Adrenal gland (tissue), 12 donors: ENCODE results near the gene SYNGR1. TPM values are rescaled to one million over a fixed set of nuclear protein-coding genes. Genes with fewer than 3 reads are reported as not detected.

Experiments
- DNase-seq, 7 donors: peaks; one replicate each; pipeline ENCODE4 v3.0.0-alpha.2; 2019 to 2020
- H3K27ac ChIP-seq, 5 donors: fragments of 200-600 bp; sonication (generic) in 4 of 5; 1 replicate in 3 of 5; 2 replicates in 2 of 5; pipeline versions ENCODE4 v1.5.1 to v1.8.0; 2016 to 2020; ENCODE audit warnings: mild to moderate bottlenecking in 1 of 5
- H3K27me3 ChIP-seq: fragments of 200-600 bp; 2 replicates; pipeline ENCODE4 v1.8.0; 2021
- H3K36me3 ChIP-seq, 2 donors: fragments of 200-600 bp; replicated peaks in 1 of 2; 1 replicate in 1 of 2; 2 replicates in 1 of 2; pipeline versions ENCODE4 v1.5.1 to v1.8.0; 2018 to 2022
- H3K4me1 ChIP-seq, 2 donors: fragments of 200-600 bp; replicated peaks in 1 of 2; 1 replicate in 1 of 2; 2 replicates in 1 of 2; pipeline versions ENCODE4 v1.5.1 to v1.8.0; 2018 to 2021
- H3K4me3 ChIP-seq, 4 donors: fragments of 200-600 bp; sonication (generic) in 3 of 4; one replicate each; pipeline ENCODE4 v1.5.1; 2016 to 2018
- H3K9me3 ChIP-seq, 3 donors: fragments of 200-600 bp; sonication (generic) in 1 of 3; replicated peaks in 1 of 3; 1 replicate in 2 of 3; 2 replicates in 1 of 3; pipeline versions ENCODE4 v1.5.1 to v1.8.0; 2016 to 2021
- POLR2A ChIP-seq, 2 donors: fragments of 450-650 bp; IDR thresholded peaks; one replicate each; pipeline ENCODE4 v1.6.1; 2017; ENCODE audit warnings: antibody characterized with exemption in 2 of 2, mild to moderate bottlenecking in 2 of 2, moderate library complexity in 1 of 2
- WGBS, 4 donors: extraction: QIAGEN DNeasy Blood & Tissue Kit in 2 of 4; methylation state at CpG; one replicate each; pipeline versions ENCODE4 v1.1.5 to v1.1.7; 2013 to 2017; 5-methylcytosine and 5-hydroxymethylcytosine counted together
- intact Hi-C, 2 donors: fragments of 100-400 bp; cut with DNase I; formaldehyde crosslinking; loops; one replicate each; pipeline versions ENCODE4 v1.14.1 to v1.15.0; 2022 to 2023
- polyA plus RNA-seq, 3 donors: library from polyadenylated mRNA; stranded (reverse); fragments of 200-250 nt in 2 of 3; fragments of 350-450 nt in 1 of 3; fragmentation: Illumina TruSeq in 1 of 3; extraction: RNeasy Lipid Tissue Mini Kit (QIAGEN cat#74804) in 1 of 3; gene quantifications; one replicate each; pipeline ENCODE4 v1.2.3, GENCODE V29; 2013 to 2014
- total RNA-seq, 9 donors: library from RNA; depleted of rRNA in 4 of 9; stranded (reverse); fragments of >200 nt in 4 of 9; fragments of 120-200 nt in 1 of 9; fragmentation: NEBNext Ultra II Directional in 1 of 9; extraction: Animal tissue kit (Norgen Biotek cat#: 25700) in 1 of 9; gene quantifications; one replicate each; pipeline versions ENCODE4 v1.1.0 to v1.2.4, GENCODE V29; 2013 to 2023
- TF ChIP-seq, protein P1 (sequence below), 6 experiments: fragments of 450-650 bp in 4 of 6; fragments of 200-600 bp in 2 of 6; sonication (generic) in 1 of 6; IDR thresholded peaks; 1 replicate in 5 of 6; 2 replicates in 1 of 6; pipeline versions ENCODE4 v1.5.1 to v1.8.0; 2016 to 2021; ENCODE audit warnings: antibody characterized with exemption in 6 of 6, mild to moderate bottlenecking in 2 of 6, moderate library complexity in 1 of 6
- donor health status: healthy with polysubstance abuse.
- donor health status: Bipolar disorder and iron deficiency.
- donor health status: DM: yes; HTN: yes; CAD: no.
- donor health status: DM: no; HTN: no; CAD: no.
- donor health status: DM: no; HTN: no; CAD: no.
- donor health status: DM: yes; HTN: yes; CAD: no.

The SYNGR1 gene
- total and polyA plus RNA-seq, 12 donors: 8.5 to 80.0 (median 28.2) TPM

DNA sequence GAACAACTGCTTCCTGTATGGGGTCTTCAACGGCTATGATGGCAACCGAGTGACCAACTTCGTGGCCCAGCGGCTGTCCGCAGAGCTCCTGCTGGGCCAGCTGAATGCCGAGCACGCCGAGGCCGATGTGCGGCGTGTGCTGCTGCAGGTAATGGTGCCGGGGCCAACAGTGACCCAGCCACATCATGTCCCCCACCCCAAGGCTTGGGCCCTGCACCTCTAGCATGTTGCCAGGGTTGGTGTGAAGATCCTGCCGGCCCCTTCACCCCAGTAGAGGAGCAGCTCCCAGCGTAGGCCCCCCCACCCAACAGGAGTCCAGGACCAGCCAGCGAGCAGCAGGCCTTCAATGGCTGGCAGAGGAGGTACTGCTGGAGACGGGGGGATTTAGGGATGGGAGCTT is 65.7 kb downstream of the SYNGR1 start:
- Histone ChIP-seq H3K36me3 (peaks cover 0 to 54% of the 10 kb centered on the region in 2 donors), H3K27ac (no peak overlapping the region), H3K9me3 (no peaks in the 10 kb centered on the region), H3K27me3 (no peaks in the 10 kb centered on the region), H3K4me3 (no peak overlapping the region), H3K4me1 (peaks cover 0 to 14% of the 10 kb centered on the region in 2 donors)
- DNase-seq: no peak
- WGBS, 4 donors: 95 to 100% (median 96%) methylated on average over 5 to 16 of the region's 16 CpGs
- no peak for TF ChIP-seq POLR2A (IDR thresholded peaks at IDR 0.05)
- TF ChIP-seq, protein P1, sequence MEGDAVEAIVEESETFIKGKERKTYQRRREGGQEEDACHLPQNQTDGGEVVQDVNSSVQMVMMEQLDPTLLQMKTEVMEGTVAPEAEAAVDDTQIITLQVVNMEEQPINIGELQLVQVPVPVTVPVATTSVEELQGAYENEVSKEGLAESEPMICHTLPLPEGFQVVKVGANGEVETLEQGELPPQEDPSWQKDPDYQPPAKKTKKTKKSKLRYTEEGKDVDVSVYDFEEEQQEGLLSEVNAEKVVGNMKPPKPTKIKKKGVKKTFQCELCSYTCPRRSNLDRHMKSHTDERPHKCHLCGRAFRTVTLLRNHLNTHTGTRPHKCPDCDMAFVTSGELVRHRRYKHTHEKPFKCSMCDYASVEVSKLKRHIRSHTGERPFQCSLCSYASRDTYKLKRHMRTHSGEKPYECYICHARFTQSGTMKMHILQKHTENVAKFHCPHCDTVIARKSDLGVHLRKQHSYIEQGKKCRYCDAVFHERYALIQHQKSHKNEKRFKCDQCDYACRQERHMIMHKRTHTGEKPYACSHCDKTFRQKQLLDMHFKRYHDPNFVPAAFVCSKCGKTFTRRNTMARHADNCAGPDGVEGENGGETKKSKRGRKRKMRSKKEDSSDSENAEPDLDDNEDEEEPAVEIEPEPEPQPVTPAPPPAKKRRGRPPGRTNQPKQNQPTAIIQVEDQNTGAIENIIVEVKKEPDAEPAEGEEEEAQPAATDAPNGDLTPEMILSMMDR (IDR thresholded peaks at IDR 0.05): no peak
- intact Hi-C loops: no loop called here

DNA sequence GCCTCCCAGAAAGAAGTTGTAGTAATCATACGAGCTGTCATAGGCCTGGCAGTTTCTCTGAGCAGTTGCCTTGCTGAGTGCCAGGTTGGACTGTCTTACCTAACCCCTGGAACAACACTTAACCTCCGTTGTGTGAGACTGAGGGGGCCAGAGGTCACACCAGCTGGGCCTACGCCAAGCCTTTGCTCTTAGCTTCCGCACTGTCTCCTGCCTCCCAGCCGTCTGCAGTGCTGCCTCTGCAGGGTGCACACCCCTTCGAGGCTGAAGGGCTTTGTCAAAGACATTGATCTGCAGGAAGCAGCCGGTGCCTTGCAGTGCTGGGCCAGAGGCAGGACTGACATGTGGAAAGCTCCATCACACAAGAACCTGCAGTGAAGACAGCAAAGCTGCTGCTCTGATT is 66.5 kb downstream of the SYNGR1 start:
- DNase-seq: no peak

DNA sequence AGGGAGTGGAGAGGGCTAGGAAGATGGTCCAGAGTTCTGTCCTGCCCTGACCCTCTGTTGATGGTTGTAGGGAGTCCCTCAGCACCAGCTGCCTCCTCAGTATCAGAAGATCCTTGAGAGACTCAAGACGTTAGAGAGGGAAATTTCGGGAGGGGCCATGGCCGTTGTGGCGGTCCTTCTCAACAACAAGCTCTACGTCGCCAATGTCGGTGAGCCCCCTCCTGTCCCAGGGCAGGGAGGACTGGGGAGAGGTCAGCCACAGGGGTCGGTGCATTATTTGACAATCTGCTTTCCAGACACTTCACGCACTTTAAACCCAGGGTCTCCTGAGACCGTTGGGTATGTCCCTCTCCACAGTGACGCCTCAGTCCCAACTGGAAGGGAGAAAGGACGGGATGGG is 67.8 kb downstream of the SYNGR1 start:
- intact Hi-C loops: no loop called here
- WGBS, 4 donors: 90 to 94% (median 93%) methylated on average over 9 to 12 of the region's 12 CpGs
- TF ChIP-seq, protein P1 (IDR thresholded peaks at IDR 0.05): no peak
- no peak for TF ChIP-seq POLR2A (IDR thresholded peaks at IDR 0.05)

More for the DNA sequence above, 66.5 kb downstream of the SYNGR1 start:
- no peak overlapping the region for H3K4me3 ChIP-seq
- intact Hi-C loops: no loop called here
- TF ChIP-seq, protein P1 (IDR thresholded peaks at IDR 0.05): no peak
- no peak for TF ChIP-seq POLR2A (IDR thresholded peaks at IDR 0.05)
- H3K27ac ChIP-seq: no peak overlapping the region
- 60 to 83% (median 72%) methylated on average over 1 to 7 of the region's 7 CpGs for WGBS, 4 donors
- peaks cover 0 to 58% of the 10 kb centered on the region in 2 donors for H3K36me3 ChIP-seq
- H3K27me3 ChIP-seq: no peaks in the 10 kb centered on the region
- H3K4me1 ChIP-seq: peaks cover 0 to 12% of the 10 kb centered on the region in 2 donors
- H3K9me3 ChIP-seq: no peaks in the 10 kb centered on the region

DNA sequence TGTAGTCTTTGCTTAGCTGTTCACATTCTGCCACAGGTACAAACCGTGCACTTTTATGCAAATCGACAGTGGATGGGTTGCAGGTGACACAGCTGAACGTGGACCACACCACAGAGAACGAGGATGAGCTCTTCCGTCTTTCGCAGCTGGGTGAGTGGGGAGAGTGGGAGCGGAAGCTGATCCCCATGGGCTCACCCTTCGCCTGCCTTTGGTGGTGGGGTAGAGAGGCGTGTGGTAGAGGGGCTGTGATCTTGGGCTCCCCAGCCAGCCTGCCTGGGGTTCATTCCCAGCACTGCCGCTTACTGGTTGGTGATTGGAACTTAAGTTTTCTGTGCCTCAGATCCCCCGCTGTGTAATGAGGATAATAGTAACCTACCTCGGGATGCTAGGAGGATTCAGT is 68.9 kb downstream of the SYNGR1 start:
- WGBS, 4 donors: 91 to 95% (median 93%) methylated on average over 12 of the region's 12 CpGs
- DNase-seq: no peak
- Histone ChIP-seq H3K9me3 (no peaks in the 10 kb centered on the region), H3K27me3 (no peaks in the 10 kb centered on the region), H3K27ac (no peak overlapping the region), H3K36me3 (peaks cover 0 to 76% of the 10 kb centered on the region in 2 donors), H3K4me3 (no peak overlapping the region), H3K4me1 (peaks cover 0 to 12% of the 10 kb centered on the region in 2 donors)
- TF ChIP-seq, protein P1 (IDR thresholded peaks at IDR 0.05): no peak
- TF ChIP-seq POLR2A (IDR thresholded peaks at IDR 0.05): no peak
- intact Hi-C loops: no loop called here

More for the DNA sequence above, 67.8 kb downstream of the SYNGR1 start:
- DNase-seq: no peak
- H3K4me1 ChIP-seq: peaks cover 0 to 12% of the 10 kb centered on the region in 2 donors
- no peak overlapping the region for H3K4me3 ChIP-seq
- H3K36me3 ChIP-seq: peaks cover 0 to 71% of the 10 kb centered on the region in 2 donors
- H3K9me3 ChIP-seq: no peaks in the 10 kb centered on the region
- H3K27ac ChIP-seq: no peak overlapping the region
- H3K27me3 ChIP-seq: no peaks in the 10 kb centered on the region
